ENCODE data around the gene NLGN4Y.

The NLGN4Y gene

GRCh38 chrY:14524272-14525231 lies at the start of gene NLGN4Y:
Gene NLGN4Y, plus strand, starts transcription at chrY:14524529. Its CDS starts 97,591 bp downstream, at chrY:14622120.
- DNase-seq (ENCODE audit: low read depth in 2 of 3, low spot score in 2 of 3), result no peak

DNA sequence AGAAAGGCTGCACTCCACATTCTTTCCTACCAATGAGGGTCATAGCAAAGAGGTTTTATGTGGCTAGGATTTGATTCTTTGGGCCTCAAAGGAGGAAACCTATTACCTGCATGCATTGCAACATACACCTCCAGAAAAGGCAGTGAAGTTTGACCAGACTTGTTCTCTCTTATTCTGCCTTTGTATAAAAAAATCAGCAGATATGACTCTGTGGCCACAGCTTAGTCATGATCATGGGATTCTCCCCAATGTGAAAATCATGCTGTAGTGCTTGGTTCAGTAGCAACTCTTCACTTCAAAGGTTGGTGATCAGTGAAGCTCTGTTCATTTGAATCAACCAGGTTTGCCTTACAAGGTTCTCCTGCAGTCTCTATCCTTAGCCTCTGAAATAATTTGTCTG lies 38.4 kb upstream of the NLGN4Y start:
- no peak for DNase-seq (ENCODE audit: low read depth in 2 of 3, low spot score in 2 of 3)

DNA sequence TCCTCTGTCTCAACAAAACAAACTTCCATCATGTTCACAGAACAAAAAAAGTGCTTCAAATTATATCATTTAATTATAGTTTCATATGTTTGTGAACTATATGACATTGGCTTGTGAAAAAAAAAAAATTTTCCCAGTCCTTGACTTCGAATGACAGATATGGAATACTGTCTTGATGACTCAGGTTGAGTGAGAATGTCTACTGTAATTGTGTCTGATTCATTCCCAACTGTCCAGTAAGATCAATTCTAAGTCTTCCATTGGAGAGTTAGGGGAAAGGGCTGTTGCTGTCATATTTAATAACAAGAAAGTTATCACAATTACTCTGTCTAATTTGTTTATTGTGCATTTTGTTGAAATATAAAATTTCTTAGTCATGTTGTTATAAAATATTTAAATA lies 34.1 kb upstream of the NLGN4Y start:
- no peak for DNase-seq (ENCODE audit: low read depth in 2 of 3, low spot score in 2 of 3)

GRCh38 chrY:14498071-14498470 lies 26.3 kb upstream of the NLGN4Y start:
- no peak for DNase-seq (ENCODE audit: low read depth in 2 of 3, low spot score in 2 of 3)

GRCh38 chrY:14504592-14504991 lies 19.7 kb upstream of the NLGN4Y start:
- no peak for DNase-seq (ENCODE audit: low read depth in 2 of 3, low spot score in 2 of 3)

GRCh38 chrY:14522379-14522950 lies 1.9 kb upstream of the NLGN4Y start:
- DNase-seq (ENCODE audit: low read depth in 2 of 3, low spot score in 2 of 3), result no peak

GRCh38 chrY:14523491-14524271 lies 648 bp upstream of the NLGN4Y start:
- DNase-seq (ENCODE audit: low read depth in 2 of 3, low spot score in 2 of 3), result no peak

GRCh38 chrY:14525315-14525714 lies 986 bp downstream of the NLGN4Y start:
- DNase-seq (ENCODE audit: low read depth in 2 of 3, low spot score in 2 of 3), result no peak

- DNase-seq (ENCODE audit: low read depth in 2 of 3, low spot score in 2 of 3), result no peak
These were observed 4.0 kb downstream of the NLGN4Y start for GRCh38 chrY:14528361-14528760.

- DNase-seq (ENCODE audit: low read depth in 2 of 3, low spot score in 2 of 3), result no peak
These were observed 12.4 kb downstream of the NLGN4Y start for GRCh38 chrY:14536703-14537102.

DNA sequence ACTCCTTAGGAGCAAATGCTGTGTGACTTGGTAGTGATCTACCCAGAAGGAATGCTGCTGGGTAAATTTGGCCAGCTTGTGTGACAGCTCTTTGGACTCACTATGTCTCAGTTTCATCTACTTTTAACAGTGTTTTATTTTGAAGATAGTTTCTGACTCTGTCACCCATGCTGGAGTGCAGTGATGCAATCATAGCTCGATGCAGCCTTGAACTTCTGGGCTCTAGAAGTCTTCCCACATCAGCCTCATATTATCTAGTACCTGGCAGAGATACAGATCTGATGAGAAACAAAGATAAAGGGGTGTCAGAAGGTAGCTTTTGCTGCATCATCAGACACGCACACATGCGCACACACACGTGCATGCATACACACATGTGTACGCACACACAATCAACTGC lies 19.2 kb downstream of the NLGN4Y start:
- no peak for DNase-seq (ENCODE audit: low read depth in 2 of 3, low spot score in 2 of 3)

DNA sequence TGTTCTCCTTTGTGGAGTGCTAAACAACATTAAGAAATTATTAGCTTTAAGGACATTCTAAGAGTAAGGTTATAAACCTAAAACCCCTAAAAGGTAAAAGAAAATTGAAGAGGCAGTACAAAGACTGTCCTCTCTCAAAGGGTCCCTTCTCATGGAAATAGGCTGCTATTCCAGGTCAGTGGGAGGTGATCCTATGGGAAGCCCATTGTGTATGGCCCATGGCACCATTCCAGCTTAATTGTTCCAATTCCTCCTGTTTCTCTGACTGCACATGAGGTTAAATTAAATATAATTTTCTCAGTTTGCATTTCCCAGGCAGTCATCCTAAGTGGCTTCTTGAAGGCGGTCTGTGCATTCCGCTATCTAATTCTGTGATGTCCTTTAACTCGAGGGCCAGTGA lies 57.0 kb downstream of the NLGN4Y start:
- DNase-seq (ENCODE audit: low read depth in 2 of 3, low spot score in 2 of 3), result no peak

DNA sequence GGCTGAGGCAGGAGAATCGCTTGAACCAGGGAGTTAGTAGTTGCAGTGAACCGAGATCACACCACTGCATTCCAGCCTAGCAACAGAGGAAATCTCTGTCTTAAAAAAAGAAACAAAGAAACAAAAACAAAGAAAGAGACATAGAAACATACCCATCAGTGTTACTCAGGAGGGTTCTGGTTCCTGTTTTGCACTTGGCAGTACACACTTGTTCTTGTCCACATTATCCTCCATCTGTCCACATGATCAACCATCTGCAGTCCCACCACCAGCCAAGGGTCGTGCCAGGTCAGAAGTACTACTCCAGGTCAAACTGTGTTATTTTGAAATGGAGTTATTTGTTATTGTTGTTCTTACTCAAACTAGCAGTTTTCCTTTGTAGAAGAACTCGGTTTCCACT lies 62.4 kb downstream of the NLGN4Y start:
- DNase-seq (ENCODE audit: low read depth in 2 of 3, low spot score in 2 of 3), result no peak

DNA sequence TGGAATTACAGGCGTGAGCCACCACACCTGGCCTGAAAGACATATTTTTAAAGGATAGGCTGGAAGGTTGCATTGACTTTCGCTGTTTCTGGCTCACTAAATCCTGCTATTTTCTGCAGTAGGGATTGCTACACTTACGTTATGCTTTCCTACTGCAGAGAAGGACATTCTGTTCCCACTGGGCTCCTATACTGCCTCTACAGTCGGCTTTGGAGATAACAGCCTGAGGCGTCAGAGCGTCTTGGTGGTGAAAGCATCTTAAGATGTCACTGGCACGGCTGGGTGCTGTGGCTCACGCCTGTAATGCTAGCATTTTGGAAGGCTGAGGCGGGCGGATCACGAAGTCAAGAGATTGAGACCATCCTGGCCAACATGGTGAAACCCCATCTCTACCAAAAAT lies 77.0 kb downstream of the NLGN4Y start:
- DNase-seq (ENCODE audit: low read depth in 2 of 3, low spot score in 2 of 3), result no peak

- DNase-seq (ENCODE audit: low read depth in 2 of 3, low spot score in 2 of 3), result no peak
These were observed 93.3 kb downstream of the NLGN4Y start for GRCh38 chrY:14617625-14618024.

- no peak for DNase-seq (ENCODE audit: low read depth in 2 of 3, low spot score in 2 of 3)
These were observed 94.2 kb downstream of the NLGN4Y start for GRCh38 chrY:14618513-14618912.

DNA sequence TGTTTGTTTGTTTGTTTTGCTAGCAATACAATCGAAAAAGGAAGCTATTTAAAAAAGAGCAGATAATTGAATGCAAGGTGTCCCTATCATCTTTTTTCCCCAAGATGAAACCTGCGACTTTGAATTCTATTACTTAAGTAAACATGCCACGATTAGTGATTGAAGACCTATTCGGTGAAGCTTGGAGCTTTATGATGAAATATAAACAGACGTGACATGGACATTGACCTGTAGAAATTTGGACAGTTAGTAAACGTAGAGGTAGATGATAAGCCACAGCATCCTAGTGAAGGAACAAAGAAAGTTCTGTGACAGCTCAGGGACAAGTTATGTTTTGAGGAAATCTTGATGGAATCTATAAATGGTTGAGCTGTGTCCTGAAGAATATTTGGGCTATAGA lies 103.9 kb downstream of the NLGN4Y start:
- no peak for DNase-seq (ENCODE audit: low read depth in 2 of 3, low spot score in 2 of 3)

DNA sequence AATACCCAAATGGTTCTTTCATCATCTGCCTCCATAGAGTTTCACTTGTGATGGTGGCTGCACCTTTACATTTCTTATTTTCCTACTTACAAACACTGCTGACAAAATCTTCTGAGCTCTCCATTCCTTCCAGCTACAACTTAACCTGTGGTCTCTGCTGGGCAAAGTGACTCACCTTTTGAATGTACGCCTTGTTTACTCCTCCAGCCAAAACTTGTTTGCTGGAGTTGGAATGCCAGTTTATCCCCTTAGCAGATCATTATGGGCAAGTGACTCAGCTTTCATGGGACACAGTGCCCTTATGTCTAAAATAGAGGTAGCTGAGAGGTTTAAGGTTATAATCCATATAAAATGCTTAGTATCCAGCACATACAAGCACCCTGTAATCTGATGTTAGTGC lies 107.3 kb downstream of the NLGN4Y start:
- DNase-seq (ENCODE audit: low read depth in 2 of 3, low spot score in 2 of 3), result no peak

DNA sequence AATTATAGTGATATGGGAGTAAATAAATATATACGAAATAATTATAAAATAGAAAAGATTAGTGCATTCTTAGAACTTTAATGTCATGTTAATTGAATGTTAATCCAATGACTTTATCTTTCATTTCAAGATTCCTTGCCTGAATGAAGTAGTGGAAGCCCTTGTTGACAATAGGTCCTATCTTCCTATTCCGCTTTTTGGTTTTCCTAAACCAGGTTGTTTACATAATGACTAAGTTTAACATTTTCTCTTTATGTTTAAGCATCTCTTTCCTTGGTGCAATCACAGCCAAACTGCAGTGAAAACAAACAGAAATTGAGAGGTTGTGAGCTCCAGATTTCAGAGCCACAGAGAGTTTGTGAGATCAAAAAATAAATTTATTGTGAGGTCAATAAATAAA lies 109.4 kb downstream of the NLGN4Y start:
- no peak for DNase-seq (ENCODE audit: low read depth in 2 of 3, low spot score in 2 of 3)

DNA sequence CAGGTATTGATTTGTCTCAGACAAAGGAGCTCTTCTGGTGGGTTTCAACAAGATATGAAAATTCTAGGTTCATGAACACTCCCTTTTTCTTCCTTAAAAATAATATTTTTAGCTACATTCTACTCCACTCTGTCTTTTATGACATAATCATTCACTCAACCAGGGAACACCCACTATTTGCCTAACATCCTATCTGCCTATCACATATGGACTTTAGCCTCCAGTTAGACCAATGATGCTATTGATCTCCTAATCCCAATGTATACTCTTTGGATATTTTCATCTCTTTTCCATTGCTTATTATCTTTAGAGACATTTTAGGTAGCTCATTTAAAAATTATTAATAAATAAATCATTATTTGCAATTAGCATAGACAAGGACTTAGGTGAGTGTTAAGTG lies 110.6 kb downstream of the NLGN4Y start:
- DNase-seq (ENCODE audit: low read depth in 2 of 3, low spot score in 2 of 3), result no peak

GRCh38 chrY:14637551-14637950 lies 113.2 kb downstream of the NLGN4Y start:
- DNase-seq (ENCODE audit: low read depth in 2 of 3, low spot score in 2 of 3), result no peak

- DNase-seq (ENCODE audit: low read depth in 2 of 3, low spot score in 2 of 3), result no peak
These were observed 117.5 kb downstream of the NLGN4Y start for GRCh38 chrY:14641853-14642252.

All from activated CD8-positive, alpha-beta memory T cell treated with anti-CD3 and anti-CD28 coated beads for 48 hours (primary cell).